Hepatocyte (in vitro differentiated cells): ENCODE data around the gene GNG12.

Source experiments
- EZH2 ChIP-seq: fragments of 200-600 bp; sonication (generic); IDR thresholded peaks from 2 replicates; pipeline ENCODE4 v1.6.1; 2016; ENCODE audit warnings: antibody characterized with exemption, mild to moderate bottlenecking, borderline replicate concordance
- TF ChIP-seq, protein P1 (sequence below): fragments of 200-600 bp; sonication (generic); IDR thresholded peaks from 2 replicates; pipeline ENCODE4 v1.5.1; 2016; ENCODE audit warnings: antibody characterized with exemption, mild to moderate bottlenecking; ENCODE audit not compliant: poor library complexity

DNA sequence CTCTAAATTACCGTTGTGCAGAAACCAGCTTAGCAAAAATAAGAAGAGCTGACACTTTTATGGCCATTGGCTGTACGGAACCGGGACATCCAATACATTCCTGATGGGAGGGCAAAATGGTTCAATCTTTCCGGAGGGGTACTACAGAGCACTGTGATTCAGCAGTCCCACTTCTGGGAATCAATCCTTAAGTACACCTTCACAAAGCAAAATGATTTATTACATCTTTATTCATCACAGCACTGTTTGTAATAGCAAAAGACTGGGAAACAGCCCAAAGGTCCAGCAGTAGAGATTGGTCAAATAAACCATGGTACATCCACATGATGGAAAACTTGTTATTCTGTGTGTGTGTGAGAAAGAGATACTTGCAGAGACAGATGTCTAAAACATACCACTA is 9.7 kb downstream of the GNG12 start:
- TF ChIP-seq, protein P1, sequence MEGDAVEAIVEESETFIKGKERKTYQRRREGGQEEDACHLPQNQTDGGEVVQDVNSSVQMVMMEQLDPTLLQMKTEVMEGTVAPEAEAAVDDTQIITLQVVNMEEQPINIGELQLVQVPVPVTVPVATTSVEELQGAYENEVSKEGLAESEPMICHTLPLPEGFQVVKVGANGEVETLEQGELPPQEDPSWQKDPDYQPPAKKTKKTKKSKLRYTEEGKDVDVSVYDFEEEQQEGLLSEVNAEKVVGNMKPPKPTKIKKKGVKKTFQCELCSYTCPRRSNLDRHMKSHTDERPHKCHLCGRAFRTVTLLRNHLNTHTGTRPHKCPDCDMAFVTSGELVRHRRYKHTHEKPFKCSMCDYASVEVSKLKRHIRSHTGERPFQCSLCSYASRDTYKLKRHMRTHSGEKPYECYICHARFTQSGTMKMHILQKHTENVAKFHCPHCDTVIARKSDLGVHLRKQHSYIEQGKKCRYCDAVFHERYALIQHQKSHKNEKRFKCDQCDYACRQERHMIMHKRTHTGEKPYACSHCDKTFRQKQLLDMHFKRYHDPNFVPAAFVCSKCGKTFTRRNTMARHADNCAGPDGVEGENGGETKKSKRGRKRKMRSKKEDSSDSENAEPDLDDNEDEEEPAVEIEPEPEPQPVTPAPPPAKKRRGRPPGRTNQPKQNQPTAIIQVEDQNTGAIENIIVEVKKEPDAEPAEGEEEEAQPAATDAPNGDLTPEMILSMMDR, result no peak
- no peak for TF ChIP-seq EZH2
